Osteocyte (in vitro differentiated cells): ENCODE data around the gene TRABD2A. TPM values are rescaled to one million over a fixed set of nuclear protein-coding genes. Genes with fewer than 3 reads are reported as not detected.

ENCODE experiments used
- DNase-seq: peaks from one replicate; pipeline ENCODE4 v3.0.0; 2021; ENCODE audit warnings: mixed read lengths; ENCODE audit not compliant: unreplicated experiment; ENCODE audit errors: extremely low spot score
- H3K27ac Mint-ChIP-seq: one replicate; pipeline ENCODE4 v1.8.0; 2021; ENCODE audit warnings: mild to moderate bottlenecking, mixed read lengths; ENCODE audit not compliant: unreplicated experiment
- H3K27me3 Mint-ChIP-seq: one replicate; pipeline ENCODE4 v1.8.0; 2021; ENCODE audit warnings: mixed read lengths; ENCODE audit not compliant: unreplicated experiment
- H3K36me3 Mint-ChIP-seq: one replicate; pipeline ENCODE4 v1.8.0; 2021; ENCODE audit warnings: mixed read lengths; ENCODE audit not compliant: unreplicated experiment
- H3K4me1 Mint-ChIP-seq: one replicate; pipeline ENCODE4 v1.8.0; 2021; ENCODE audit warnings: mixed read lengths; ENCODE audit not compliant: unreplicated experiment
- H3K4me3 Mint-ChIP-seq: one replicate; pipeline ENCODE4 v1.8.0; 2021; ENCODE audit warnings: mild to moderate bottlenecking, moderate library complexity, mixed read lengths; ENCODE audit not compliant: unreplicated experiment
- H3K9me3 Mint-ChIP-seq: one replicate; pipeline ENCODE4 v1.8.0; 2021; ENCODE audit warnings: mixed read lengths; ENCODE audit not compliant: unreplicated experiment
- CTCF ChIP-seq: fragments of 200-600 bp; sonication (generic); IDR thresholded peaks from 2 replicates; pipeline ENCODE4 v1.5.0; 2021; ENCODE audit warnings: antibody characterized with exemption, mild to moderate bottlenecking, moderate library complexity
- total RNA-seq: library from RNA; stranded (reverse); gene quantifications from 2 replicates; pipeline ENCODE4 v1.2.1, GENCODE V29; 2021

TRABD2A gene
- total RNA-seq, 1 donor from 2014 or later: 0.99 TPM

- no peak for DNase-seq
- H3K36me3 Mint-ChIP-seq: no peaks in the 10 kb centered on the region
- peaks cover 5% of the 10 kb centered on the region for H3K9me3 Mint-ChIP-seq
- H3K27me3 Mint-ChIP-seq: peaks cover 4% of the 10 kb centered on the region
- H3K27ac Mint-ChIP-seq: no peak overlapping the region
- H3K4me3 Mint-ChIP-seq: no peak overlapping the region
- peaks cover 5% of the 10 kb centered on the region for H3K4me1 Mint-ChIP-seq
- no peak for TF ChIP-seq CTCF
Observed at GRCh38 chr2:84833481-84834150, 47.3 kb downstream of the TRABD2A start.

GRCh38 chr2:84832772-84833461, 48.0 kb downstream of the TRABD2A start:
- Mint-ChIP-seq H3K4me3 (no peak overlapping the region), H3K9me3 (peaks cover 5% of the 10 kb centered on the region), H3K27ac (no peak overlapping the region), H3K4me1 (no peaks in the 10 kb centered on the region), H3K27me3 (peaks cover 9% of the 10 kb centered on the region), H3K36me3 (no peaks in the 10 kb centered on the region)
- no peak for TF ChIP-seq CTCF
- DNase-seq: no peak

GRCh38 chr2:84830758-84831500, 50.0 kb downstream of the TRABD2A start:
- Mint-ChIP-seq H3K27ac (no peak overlapping the region), H3K4me1 (no peaks in the 10 kb centered on the region), H3K9me3 (no peaks in the 10 kb centered on the region), H3K4me3 (no peak overlapping the region), H3K27me3 (peaks cover 14% of the 10 kb centered on the region), H3K36me3 (no peaks in the 10 kb centered on the region)
- TF ChIP-seq CTCF: no peak
- DNase-seq: no peak

GRCh38 chr2:84830095-84830494, 50.8 kb downstream of the TRABD2A start:
- no peak for DNase-seq
- H3K4me3 Mint-ChIP-seq: no peak overlapping the region
- H3K27ac Mint-ChIP-seq: no peak overlapping the region
- no peaks in the 10 kb centered on the region for H3K4me1 Mint-ChIP-seq
- no peak for TF ChIP-seq CTCF
- no peaks in the 10 kb centered on the region for H3K36me3 Mint-ChIP-seq
- no peaks in the 10 kb centered on the region for H3K9me3 Mint-ChIP-seq
- H3K27me3 Mint-ChIP-seq: peaks cover 14% of the 10 kb centered on the region

GRCh38 chr2:84829693-84830092, 51.2 kb downstream of the TRABD2A start:
- no peaks in the 10 kb centered on the region for H3K4me1 Mint-ChIP-seq
- H3K27ac Mint-ChIP-seq: no peak overlapping the region
- DNase-seq: no peak
- no peaks in the 10 kb centered on the region for H3K36me3 Mint-ChIP-seq
- no peak overlapping the region for H3K4me3 Mint-ChIP-seq
- H3K27me3 Mint-ChIP-seq: peaks cover 12% of the 10 kb centered on the region
- no peaks in the 10 kb centered on the region for H3K9me3 Mint-ChIP-seq
- no peak for TF ChIP-seq CTCF
